Vagina (tissue), 2 donors: ENCODE measurements around the gene STRA6. TPM values are rescaled to one million over a fixed set of nuclear protein-coding genes. Genes with fewer than 3 reads are reported as not detected.

Source experiments
- DNase-seq, 2 donors: peaks; one replicate each; pipeline ENCODE4 v3.0.0-alpha.2; 2017; ENCODE audit errors: extremely low spot score in 2 of 2
- H3K27ac ChIP-seq: fragments of 200-600 bp; sonication (generic); one replicate; pipeline ENCODE4 v1.5.1; 2019
- H3K27me3 ChIP-seq: fragments of 200-600 bp; sonication (generic); one replicate; pipeline ENCODE4 v1.5.1; 2019
- H3K36me3 ChIP-seq, 2 donors: fragments of 200-600 bp; sonication (generic); one replicate each; pipeline ENCODE4 v1.5.1; 2017 to 2019
- H3K4me1 ChIP-seq: fragments of 200-600 bp; sonication (generic); one replicate; pipeline ENCODE4 v1.5.1; 2019
- H3K4me3 ChIP-seq, 2 donors: fragments of 200-600 bp; sonication (generic); 1 replicate in 1 of 2; 2 replicates in 1 of 2; pipeline ENCODE4 v1.5.1; 2016 to 2019
- H3K9me3 ChIP-seq: fragments of 200-600 bp; sonication (generic); one replicate; pipeline ENCODE4 v1.5.1; 2019
- CTCF ChIP-seq, 3 experiments: fragments of 450-650 bp in 2 of 3; fragments of 200-600 bp in 1 of 3; sonication (generic) in 1 of 3; IDR thresholded peaks; one replicate each; pipeline ENCODE4 v1.5.1; 2017 to 2019; ENCODE audit warnings: antibody characterized with exemption in 3 of 3, mild to moderate bottlenecking in 2 of 3, moderate library complexity in 2 of 3
- POLR2A ChIP-seq, 2 donors: fragments of 450-650 bp; IDR thresholded peaks; one replicate each; pipeline ENCODE4 v1.6.1; 2017; ENCODE audit warnings: antibody characterized with exemption in 2 of 2, mild to moderate bottlenecking in 2 of 2, moderate library complexity in 2 of 2
- POLR2AphosphoS5 ChIP-seq, 2 donors: sonication (generic); formaldehyde crosslinking; IDR thresholded peaks; one replicate each; pipeline ENCODE4 v1.9.0; 2017; ENCODE audit warnings: antibody characterized with exemption in 2 of 2, mild to moderate bottlenecking in 2 of 2, low read depth in 1 of 2; ENCODE audit not compliant: insufficient read depth in 1 of 2
- intact Hi-C: fragments of 100-400 bp; cut with DNase I; formaldehyde crosslinking; loops from one replicate; pipeline ENCODE4 v1.15.1; 2023
- total RNA-seq: library from RNA; depleted of rRNA; stranded (reverse); fragments of >200 nt; gene quantifications from one replicate; pipeline ENCODE4 v1.2.3, GENCODE V29; 2016

STRA6 gene
- total RNA-seq, 1 donor from 2014 or later: 0.98 TPM

- H3K27me3 ChIP-seq: no peaks in the 10 kb centered on the region
- peak in 1 of 2 donors; percentile 43 for TF ChIP-seq POLR2A (IDR thresholded peaks at IDR 0.05)
- peak; percentile 10 to 89 for TF ChIP-seq POLR2AphosphoS5 (IDR thresholded peaks at IDR 0.05; ENCODE audit: insufficient read depth in 1 of 2, low read depth in 1 of 2)
- TF ChIP-seq CTCF (IDR thresholded peaks at IDR 0.05): no peak
- peak in 1 of 2 donors; percentile 90 for DNase-seq
- no peaks in the 10 kb centered on the region for H3K36me3 ChIP-seq
- H3K4me1 ChIP-seq: peaks cover 77% of the 10 kb centered on the region
- H3K9me3 ChIP-seq: no peaks in the 10 kb centered on the region
- H3K27ac ChIP-seq: peak within 1 kb of the TSS; percentile 89
- H3K4me3 ChIP-seq: peak within 1 kb of the TSS; percentile 43 to 56
- intact Hi-C loops: no loop called here
Observed at GRCh38 chr15:74173380-74174218, 29.0 kb downstream of the STRA6 start, which contains the start of gene ISLR. ISLR (plus strand) TSS chr15:74173710; CDS start chr15:74174859, 1,149 bp downstream.

- DNase-seq: peak; percentile 86 to 90
- intact Hi-C loops: no loop called here
Observed at GRCh38 chr15:74172701-74173379, 29.7 kb downstream of the STRA6 start.

GRCh38 chr15:74171965-74172541 is 30.5 kb downstream of the STRA6 start:
- no peak for TF ChIP-seq POLR2AphosphoS5 (IDR thresholded peaks at IDR 0.05; ENCODE audit: insufficient read depth in 1 of 2, low read depth in 1 of 2)
- TF ChIP-seq POLR2A (IDR thresholded peaks at IDR 0.05): no peak
- TF ChIP-seq CTCF (IDR thresholded peaks at IDR 0.05): no peak
- Histone ChIP-seq H3K9me3 (no peaks in the 10 kb centered on the region), H3K4me3 (no peak overlapping the region), H3K36me3 (no peaks in the 10 kb centered on the region), H3K27ac (peak overlapping the region; percentile 89), H3K4me1 (peaks cover 70% of the 10 kb centered on the region), H3K27me3 (no peaks in the 10 kb centered on the region)
- intact Hi-C loops: no loop called here
- no peak for DNase-seq

More at GRCh38 chr15:74172701-74173379, 29.7 kb downstream of the STRA6 start:
- Histone ChIP-seq H3K4me1 (peaks cover 77% of the 10 kb centered on the region), H3K9me3 (no peaks in the 10 kb centered on the region), H3K36me3 (no peaks in the 10 kb centered on the region), H3K27me3 (no peaks in the 10 kb centered on the region), H3K27ac (peak overlapping the region; percentile 89), H3K4me3 (peak overlapping the region; percentile 43 to 56)
- peak in 1 of 2 donors; percentile 46 for TF ChIP-seq POLR2AphosphoS5 (IDR thresholded peaks at IDR 0.05; ENCODE audit: insufficient read depth in 1 of 2, low read depth in 1 of 2)
- no peak for TF ChIP-seq CTCF (IDR thresholded peaks at IDR 0.05)

GRCh38 chr15:74170875-74171578 is 31.6 kb downstream of the STRA6 start:
- Histone ChIP-seq H3K4me3 (no peak overlapping the region), H3K27me3 (no peaks in the 10 kb centered on the region), H3K27ac (peak overlapping the region; percentile 89), H3K4me1 (peaks cover 59% of the 10 kb centered on the region), H3K9me3 (no peaks in the 10 kb centered on the region), H3K36me3 (no peaks in the 10 kb centered on the region)
- no peak for TF ChIP-seq CTCF (IDR thresholded peaks at IDR 0.05)
- no peak for TF ChIP-seq POLR2A (IDR thresholded peaks at IDR 0.05)
- no peak for TF ChIP-seq POLR2AphosphoS5 (IDR thresholded peaks at IDR 0.05; ENCODE audit: insufficient read depth in 1 of 2, low read depth in 1 of 2)
- intact Hi-C loops: no loop called here
- no peak for DNase-seq
